NK-92 (cell line): ENCODE measurements around the gene SMG7.

Experiments
- DNase-seq: peaks from one replicate; lab custom pipeline; 2025; ENCODE audit not compliant: unreplicated experiment; lab: John Stamatoyannopoulos, UW

The SMG7 gene

GRCh38 chr1:183586926-183587325 is 114.6 kb downstream of the SMG7 start:
- no peak for DNase-seq

- DNase-seq, result no peak
These were observed 116.5 kb downstream of the SMG7 start for GRCh38 chr1:183588827-183589226.

- no peak for DNase-seq
These were observed 117.1 kb downstream of the SMG7 start for GRCh38 chr1:183589384-183589783.

GRCh38 chr1:183589874-183590243 is 117.6 kb downstream of the SMG7 start:
- no peak for DNase-seq

- DNase-seq, result no peak
These were observed 118.2 kb downstream of the SMG7 start, which contains the start of gene NCF2 for GRCh38 chr1:183590244-183591191. NCF2 (minus strand) TSS chr1:183590459; CDS start chr1:183590329, 130 bp downstream.

- DNase-seq, result no peak
These were observed 120.4 kb downstream of the SMG7 start for GRCh38 chr1:183592733-183593132.

- DNase-seq, result no peak
These were observed 121.1 kb downstream of the SMG7 start for GRCh38 chr1:183593356-183593755.

- DNase-seq, result no peak
These were observed 123.2 kb downstream of the SMG7 start for GRCh38 chr1:183595537-183595936.

GRCh38 chr1:183596500-183596899 is 124.2 kb downstream of the SMG7 start:
- no peak for DNase-seq

- no peak for DNase-seq
These were observed 125.5 kb downstream of the SMG7 start for GRCh38 chr1:183597656-183598347.

GRCh38 chr1:183598386-183598785 is 126.1 kb downstream of the SMG7 start:
- DNase-seq, result no peak

GRCh38 chr1:183600136-183600535 is 127.8 kb downstream of the SMG7 start:
- DNase-seq, result no peak

- no peak for DNase-seq
These were observed 128.3 kb downstream of the SMG7 start for GRCh38 chr1:183600634-183601033.

GRCh38 chr1:183602510-183602909 is 130.2 kb downstream of the SMG7 start:
- no peak for DNase-seq
